ENCODE measurements around the gene SERPIND1.

SERPIND1 gene

DNA sequence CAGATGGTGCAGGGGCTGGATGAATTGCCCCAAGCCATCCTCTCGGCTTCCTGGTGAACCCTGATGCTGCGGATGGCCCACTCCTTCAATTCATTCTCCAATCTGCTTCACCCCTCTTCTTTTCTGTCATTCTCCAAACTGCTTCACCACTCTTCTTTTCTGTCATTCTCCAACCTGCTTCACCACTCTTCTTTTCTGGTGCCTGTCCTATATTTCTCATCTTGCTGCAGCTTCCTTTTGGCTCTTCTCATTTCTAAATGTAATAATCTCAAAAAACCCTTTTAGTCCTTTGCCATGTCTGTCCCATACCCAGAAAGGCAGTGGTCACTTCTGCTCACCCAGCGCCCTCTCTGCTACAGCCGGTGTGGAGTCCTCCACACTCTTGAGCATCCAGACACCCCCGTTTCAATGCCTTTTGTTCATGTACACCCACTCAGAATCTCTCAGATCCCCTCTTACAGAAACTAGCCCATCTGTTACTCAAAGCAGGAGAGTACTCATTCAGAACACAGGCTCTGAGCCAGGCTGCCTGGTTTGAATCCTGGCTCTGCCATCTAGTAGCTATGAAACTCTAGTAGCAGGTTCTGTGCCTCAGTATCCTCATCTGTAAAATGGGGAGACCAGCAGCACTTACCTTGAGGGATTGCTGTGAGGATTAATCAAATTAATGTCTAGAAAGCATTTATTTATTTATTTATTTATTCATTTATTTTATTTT, 14.9 kb downstream of the SERPIND1 start:
- TF ChIP-seq, protein P1, sequence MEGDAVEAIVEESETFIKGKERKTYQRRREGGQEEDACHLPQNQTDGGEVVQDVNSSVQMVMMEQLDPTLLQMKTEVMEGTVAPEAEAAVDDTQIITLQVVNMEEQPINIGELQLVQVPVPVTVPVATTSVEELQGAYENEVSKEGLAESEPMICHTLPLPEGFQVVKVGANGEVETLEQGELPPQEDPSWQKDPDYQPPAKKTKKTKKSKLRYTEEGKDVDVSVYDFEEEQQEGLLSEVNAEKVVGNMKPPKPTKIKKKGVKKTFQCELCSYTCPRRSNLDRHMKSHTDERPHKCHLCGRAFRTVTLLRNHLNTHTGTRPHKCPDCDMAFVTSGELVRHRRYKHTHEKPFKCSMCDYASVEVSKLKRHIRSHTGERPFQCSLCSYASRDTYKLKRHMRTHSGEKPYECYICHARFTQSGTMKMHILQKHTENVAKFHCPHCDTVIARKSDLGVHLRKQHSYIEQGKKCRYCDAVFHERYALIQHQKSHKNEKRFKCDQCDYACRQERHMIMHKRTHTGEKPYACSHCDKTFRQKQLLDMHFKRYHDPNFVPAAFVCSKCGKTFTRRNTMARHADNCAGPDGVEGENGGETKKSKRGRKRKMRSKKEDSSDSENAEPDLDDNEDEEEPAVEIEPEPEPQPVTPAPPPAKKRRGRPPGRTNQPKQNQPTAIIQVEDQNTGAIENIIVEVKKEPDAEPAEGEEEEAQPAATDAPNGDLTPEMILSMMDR (conservative IDR thresholded peaks at IDR 0.05; ENCODE audit: low read length), result no peak
- DNase-seq (ENCODE audit: low read depth), result no peak
- H3K4me3 ChIP-seq (ENCODE audit: low read length), result no peak overlapping the region

DNA sequence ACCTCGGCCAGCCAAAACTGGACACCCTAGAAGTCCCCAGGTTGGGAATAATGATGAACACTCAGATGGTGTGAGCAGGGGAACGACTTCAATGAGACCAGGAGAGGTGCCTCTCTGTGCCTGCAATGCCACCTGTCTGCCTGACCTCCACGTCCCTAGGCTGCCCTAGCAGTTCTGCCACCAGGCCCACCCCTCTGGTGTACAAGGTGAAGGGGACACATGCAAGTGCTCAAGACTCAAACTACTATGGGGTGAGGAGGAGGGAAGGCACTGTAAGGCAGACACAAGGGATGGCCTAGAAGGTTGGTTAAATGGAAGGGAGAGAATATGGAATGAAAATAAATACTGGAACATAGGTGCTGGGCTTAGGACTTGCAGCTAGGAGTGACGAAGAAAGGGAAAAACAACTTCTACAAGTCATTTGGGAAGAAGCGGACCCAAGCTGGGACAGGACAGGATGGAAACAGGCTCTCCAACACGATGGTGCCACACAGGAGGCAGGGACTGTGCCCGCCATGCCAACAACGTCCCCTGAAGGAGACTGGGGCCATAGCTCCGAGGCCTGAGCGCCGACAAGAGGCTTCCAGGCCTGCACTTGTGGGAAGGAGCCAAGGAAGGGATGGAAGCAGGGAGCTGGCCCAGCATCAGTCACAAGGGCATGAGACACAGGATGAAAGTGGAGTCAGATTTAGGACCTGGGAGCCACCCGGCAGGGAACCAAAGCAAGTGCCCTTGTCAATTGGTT, 18.5 kb downstream of the SERPIND1 start:
- H3K4me3 ChIP-seq (ENCODE audit: low read length), result no peak overlapping the region
- TF ChIP-seq, protein P1 (conservative IDR thresholded peaks at IDR 0.05; ENCODE audit: low read length), result no peak
- DNase-seq (ENCODE audit: low read depth), result no peak

DNA sequence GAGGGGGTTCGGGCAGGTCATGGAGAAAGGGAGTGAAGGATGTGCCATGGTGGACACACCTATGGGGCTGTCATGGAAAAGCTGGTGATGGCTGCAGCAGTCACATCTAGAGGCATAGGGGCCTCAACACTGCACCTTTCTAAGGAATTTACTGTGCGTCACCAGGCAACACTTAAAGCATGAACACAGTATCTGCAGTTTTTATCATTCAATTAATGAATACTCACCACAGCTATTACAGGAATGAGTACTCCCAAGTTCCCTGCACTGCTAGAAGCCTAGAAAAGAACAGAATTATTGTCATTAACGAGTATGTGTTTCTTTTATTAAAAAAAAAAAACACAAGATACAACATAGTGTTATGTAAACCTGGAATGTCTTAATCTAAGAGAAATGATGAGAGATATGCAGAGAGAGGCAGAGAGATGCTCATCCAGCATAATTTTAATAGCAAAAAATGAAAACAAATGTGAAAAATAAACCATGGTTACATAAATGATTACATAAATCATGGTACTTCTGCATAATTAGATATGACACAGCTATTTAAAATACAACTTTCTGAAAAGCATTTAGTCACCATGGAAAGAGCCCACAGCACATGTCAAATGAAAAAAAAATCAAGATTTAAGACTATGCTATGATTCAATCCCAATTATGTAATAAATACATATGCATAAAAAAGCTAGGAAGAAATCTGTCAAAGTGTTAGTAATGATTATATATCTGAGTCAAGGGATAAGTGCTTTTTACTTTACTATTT, 19.2 kb downstream of the SERPIND1 start:
- TF ChIP-seq, protein P1 (conservative IDR thresholded peaks at IDR 0.05; ENCODE audit: low read length), result no peak
- peak; percentile 46 for DNase-seq (ENCODE audit: low read depth)
- H3K4me3 ChIP-seq (ENCODE audit: low read length), result no peak overlapping the region

DNA sequence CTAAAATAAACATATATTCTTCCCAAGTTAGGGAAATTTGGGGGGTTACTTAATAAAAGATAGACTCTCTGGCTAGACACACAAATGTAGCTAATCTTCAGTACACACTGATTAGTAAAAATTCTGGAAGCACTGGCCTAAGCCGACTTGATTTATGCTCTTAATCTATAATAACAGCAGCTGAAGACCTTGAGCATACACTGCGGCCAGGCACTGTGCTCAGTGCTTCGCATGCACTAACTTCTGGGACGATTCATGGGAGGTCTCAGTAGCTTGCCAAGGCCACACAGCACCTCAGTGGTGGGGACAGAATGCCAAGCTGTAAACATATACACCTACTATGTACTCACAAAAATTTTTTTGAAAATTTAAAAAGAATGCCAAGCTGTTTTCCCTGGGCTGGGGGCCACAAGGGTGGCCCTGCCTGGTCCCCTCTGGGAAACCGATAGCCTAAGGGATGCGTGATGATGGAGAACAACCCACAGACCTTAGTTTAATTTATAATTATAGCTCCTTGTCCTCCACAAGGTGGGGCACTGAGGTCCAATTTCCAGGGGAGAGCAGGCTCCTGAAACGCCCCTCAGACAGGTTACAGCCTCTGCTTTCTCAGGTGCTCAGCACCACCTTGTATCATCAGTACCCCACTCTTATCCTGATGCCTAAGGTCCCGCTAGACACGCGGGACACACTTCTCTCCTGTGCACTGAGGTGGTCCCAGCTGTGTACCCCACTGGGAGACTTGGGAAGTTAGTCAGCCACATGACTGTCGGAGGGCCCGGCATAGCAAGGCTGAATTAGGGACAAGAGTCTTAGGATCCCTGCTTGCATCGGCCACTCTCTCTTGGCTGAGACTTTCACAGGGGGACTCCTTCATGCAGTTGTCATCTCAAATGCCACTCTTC, 20.1 kb downstream of the SERPIND1 start:
- H3K4me3 ChIP-seq (ENCODE audit: low read length), result no peak overlapping the region
- TF ChIP-seq, protein P1 (conservative IDR thresholded peaks at IDR 0.05; ENCODE audit: low read length), result no peak
- no peak for DNase-seq (ENCODE audit: low read depth)

DNA sequence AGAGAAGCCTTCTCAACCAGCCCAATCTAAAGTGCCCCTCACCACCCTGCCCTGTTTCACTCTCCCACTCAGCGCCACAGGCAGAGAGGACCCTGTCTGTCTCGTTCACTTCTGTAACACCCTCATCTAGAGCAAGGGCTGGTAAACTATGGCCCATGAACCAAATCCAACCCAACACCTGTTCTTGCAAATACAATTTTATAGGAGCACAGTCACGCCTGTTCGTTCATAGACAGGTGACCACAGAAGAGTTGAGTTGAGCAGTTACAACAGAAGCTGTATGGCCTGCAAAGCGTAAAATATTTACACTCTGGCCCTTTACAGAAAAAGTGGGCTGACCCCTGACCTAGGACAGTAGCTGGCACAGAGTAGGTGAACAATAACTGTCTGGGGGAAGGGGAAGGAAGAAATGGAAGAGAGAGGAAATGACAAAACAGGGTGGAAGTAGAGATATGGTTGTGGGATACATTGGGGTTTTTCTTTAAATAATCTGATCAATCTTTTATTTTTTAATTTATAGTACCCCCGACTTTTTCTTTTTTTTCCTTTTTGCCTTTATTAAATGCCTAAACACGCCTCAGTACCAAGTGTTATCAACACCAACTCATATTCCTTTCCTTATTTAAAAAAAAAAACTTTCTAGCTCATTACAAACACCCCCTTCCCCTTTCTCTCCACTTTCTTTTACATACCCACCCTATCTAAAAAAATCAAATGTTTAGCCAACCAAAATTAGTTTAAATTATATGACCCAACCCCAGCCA, 20.9 kb downstream of the SERPIND1 start:
- TF ChIP-seq, protein P1 (conservative IDR thresholded peaks at IDR 0.05; ENCODE audit: low read length), result no peak
- no peak overlapping the region for H3K4me3 ChIP-seq (ENCODE audit: low read length)
- no peak for DNase-seq (ENCODE audit: low read depth)

DNA sequence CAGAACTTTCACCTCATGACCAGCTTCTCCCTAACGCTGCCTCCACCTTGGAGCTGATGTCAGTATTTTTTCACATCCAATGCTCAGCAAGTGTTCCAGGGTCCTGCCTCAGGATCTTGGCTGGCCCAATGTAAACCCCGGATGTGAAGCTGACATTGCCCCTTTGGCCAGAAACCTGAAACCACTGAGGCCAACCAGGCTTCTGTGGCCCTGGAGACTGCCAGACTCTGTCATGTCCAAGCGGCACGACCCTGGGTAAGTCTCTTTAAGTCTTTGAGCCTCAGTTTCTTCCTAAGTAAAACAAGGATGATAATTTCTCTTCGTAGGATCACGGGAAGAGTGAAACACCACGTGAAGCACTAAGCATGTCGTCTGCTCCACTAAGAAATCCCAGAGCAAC, 22.8 kb downstream of the SERPIND1 start:
- no peak for DNase-seq (ENCODE audit: low read depth)
- no peak overlapping the region for H3K4me3 ChIP-seq (ENCODE audit: low read length)
- TF ChIP-seq, protein P1 (conservative IDR thresholded peaks at IDR 0.05; ENCODE audit: low read length), result no peak

Data from AG10803 (cell line).